Effector memory CD8-positive, alpha-beta T cell (primary cell): ENCODE results near the gene PSMB8.

Experiments
- ATAC-seq: fragments of 150-1000 bp; cut with Tn5 transposase; replicated peaks from 2 replicates; pipeline ENCODE4 v1.10.0; 2021; ENCODE audit warnings: mild to moderate bottlenecking, moderate library complexity
- DNase-seq, 3 experiments: peaks; one replicate each; pipeline ENCODE4 v3.0.0; 2021
- H3K27ac Mint-ChIP-seq, 2 donors: one replicate each; pipeline ENCODE4 v1.8.0; 2022; ENCODE audit warnings: mild to moderate bottlenecking in 2 of 2, mixed read lengths in 2 of 2, moderate library complexity in 2 of 2
- H3K27me3 Mint-ChIP-seq, 2 donors: one replicate each; pipeline ENCODE4 v1.8.0; 2022; ENCODE audit warnings: mixed read lengths in 2 of 2
- H3K36me3 Mint-ChIP-seq: one replicate; pipeline ENCODE4 v1.8.0; 2022; ENCODE audit warnings: mild to moderate bottlenecking, moderate library complexity, mixed read lengths; ENCODE audit not compliant: insufficient read depth
- H3K4me1 Mint-ChIP-seq, 2 donors: one replicate each; pipeline ENCODE4 v1.8.0; 2022; ENCODE audit warnings: low read depth in 2 of 2, mixed read lengths in 2 of 2
- H3K4me3 Mint-ChIP-seq, 2 donors: one replicate each; pipeline ENCODE4 v1.8.0; 2022; ENCODE audit warnings: mild to moderate bottlenecking in 2 of 2, mixed read lengths in 2 of 2, moderate library complexity in 2 of 2
- H3K9me3 Mint-ChIP-seq, 2 donors: one replicate each; pipeline ENCODE4 v1.8.0; 2022; ENCODE audit warnings: mixed read lengths in 2 of 2

PSMB8 gene

DNA sequence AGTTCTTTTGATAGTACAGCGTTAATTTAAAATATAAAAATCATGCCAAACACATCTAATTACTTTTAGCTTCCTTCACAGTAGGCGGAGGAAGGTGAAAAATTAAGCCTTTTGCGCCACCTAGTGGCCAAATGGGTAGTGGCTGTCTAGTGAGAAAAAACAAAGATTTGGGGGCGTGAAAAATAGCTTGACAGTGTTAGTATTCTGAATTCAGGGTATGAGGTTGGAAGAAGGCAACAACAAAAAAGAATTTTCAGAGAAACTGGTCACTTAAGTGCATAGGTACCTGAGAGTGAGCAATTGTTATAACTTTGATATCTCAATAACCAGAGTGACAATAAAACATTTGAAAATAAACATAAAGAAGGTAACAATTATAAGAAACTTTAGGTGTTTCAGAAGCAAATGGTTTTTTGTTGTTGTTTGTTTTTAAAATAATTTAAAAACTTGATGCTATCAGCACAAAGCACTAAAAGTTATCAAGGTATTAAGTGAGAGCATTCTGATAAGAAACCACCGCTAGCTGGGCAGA, 24.5 kb upstream of the PSMB8 start:
- Mint-ChIP-seq H3K36me3 (peaks cover 3% of the 10 kb centered on the region), H3K27ac (no peak overlapping the region), H3K9me3 (no peaks in the 10 kb centered on the region), H3K4me3 (no peak overlapping the region), H3K4me1 (peaks cover 11 to 16% of the 10 kb centered on the region in 2 donors), H3K27me3 (no peaks in the 10 kb centered on the region)
- DNase-seq (peak; percentile 86 to 90 (median 90)), ATAC-seq (peak; percentile 92)

DNA sequence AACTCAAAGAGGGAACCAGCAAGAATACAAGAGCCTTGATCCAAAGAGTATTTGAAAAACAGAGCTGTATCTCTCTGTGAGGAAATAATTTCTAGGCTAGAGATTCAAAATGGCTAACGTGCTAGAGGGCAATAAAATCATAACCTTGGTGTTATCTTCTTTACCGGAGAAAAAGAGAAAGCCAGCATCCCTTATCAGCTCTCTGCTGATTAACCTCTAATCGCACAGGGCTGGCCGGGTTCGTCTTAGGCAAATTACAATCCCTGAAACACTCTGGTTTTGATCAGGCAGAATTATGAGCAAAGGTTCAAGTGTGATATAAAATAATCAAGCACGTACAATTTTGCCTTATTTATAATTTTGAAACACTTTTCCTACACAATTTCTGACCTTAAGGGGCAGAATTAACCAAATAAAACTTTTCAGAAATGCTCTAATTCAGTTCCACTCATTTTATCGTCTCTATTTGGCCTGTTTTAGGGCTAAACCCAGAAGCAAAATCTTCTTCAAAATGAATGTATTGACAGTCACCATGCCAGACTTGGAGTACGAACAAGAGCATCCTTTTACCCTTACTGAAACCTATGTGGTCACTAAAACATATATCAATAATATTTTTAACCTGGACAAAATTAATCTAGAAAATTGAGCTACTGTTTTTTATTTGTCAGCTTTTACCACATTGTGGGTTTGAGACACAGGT, 23.9 kb upstream of the PSMB8 start:
- Mint-ChIP-seq H3K9me3 (no peaks in the 10 kb centered on the region), H3K36me3 (peaks cover 6% of the 10 kb centered on the region), H3K4me3 (no peak overlapping the region), H3K27me3 (no peaks in the 10 kb centered on the region), H3K27ac (peak overlapping the region in 1 of 2 donors; percentile 82), H3K4me1 (peaks cover 11 to 16% of the 10 kb centered on the region in 2 donors)
- no peak for DNase-seq
- peak; percentile 25 for ATAC-seq

DNA sequence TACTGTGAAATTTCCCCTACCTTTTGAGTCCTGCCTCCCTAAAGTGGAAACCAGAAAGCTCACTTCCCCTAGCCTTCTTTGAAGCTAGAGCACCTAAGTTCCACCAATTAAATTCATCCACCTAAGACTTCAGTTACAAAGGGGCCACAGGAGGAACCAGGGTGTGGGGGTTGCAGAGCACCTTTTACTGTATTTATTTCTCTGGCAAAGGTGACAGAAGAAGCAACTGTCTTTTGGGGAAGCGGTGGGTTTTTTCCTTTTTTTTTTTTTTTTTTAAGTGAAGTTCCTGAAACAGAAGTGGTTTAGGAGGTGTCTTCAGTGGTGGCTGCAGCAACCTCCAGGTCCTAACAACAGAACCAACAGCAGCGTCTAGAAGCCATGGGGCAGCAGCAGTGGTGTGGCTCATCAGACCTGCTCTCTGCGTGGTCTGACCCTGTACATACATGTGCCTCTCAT, 23.2 kb upstream of the PSMB8 start:
- peak overlapping the region; percentile 49 to 82 for H3K27ac Mint-ChIP-seq
- H3K27me3 Mint-ChIP-seq, result no peaks in the 10 kb centered on the region
- no peaks in the 10 kb centered on the region for H3K9me3 Mint-ChIP-seq
- H3K4me3 Mint-ChIP-seq, result no peak overlapping the region
- H3K4me1 Mint-ChIP-seq, result peaks cover 11 to 16% of the 10 kb centered on the region in 2 donors
- ATAC-seq (peak; percentile 17), DNase-seq (no peak)
- peaks cover 11% of the 10 kb centered on the region for H3K36me3 Mint-ChIP-seq

DNA sequence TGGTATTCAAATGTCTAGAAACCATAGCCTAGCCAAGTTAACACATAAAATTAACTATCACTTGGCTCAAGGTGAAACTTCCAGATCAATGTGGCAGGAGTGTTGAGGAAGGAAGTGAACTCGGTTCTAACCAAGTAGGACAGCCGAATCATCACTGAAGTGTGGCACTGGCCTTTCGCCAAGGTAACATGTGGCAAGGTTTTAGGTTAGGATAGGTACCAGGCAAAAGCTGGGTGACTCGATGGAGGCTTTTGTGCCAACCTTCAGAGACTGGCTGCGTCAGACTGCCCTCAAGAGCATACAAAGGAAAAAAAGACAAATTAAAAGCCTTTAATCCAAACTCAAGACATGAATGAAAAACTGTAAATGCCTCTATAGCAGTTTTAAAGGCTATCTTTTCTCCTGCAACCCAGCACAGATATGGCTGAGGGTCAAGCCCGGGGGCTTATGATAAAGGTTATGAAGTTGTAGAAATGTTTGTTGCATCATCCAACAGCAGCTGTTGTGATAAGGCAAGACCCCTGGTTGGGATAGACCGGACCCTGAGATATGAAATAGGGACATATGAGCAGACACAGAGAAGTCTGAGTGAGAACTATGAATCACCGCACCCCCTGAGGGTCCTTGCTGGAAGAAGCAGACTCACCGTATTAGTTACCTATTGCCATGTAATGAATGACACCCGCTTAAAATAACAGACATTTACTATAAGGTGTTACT, 22.0 kb upstream of the PSMB8 start:
- Mint-ChIP-seq H3K9me3 (no peaks in the 10 kb centered on the region), H3K27ac (peak overlapping the region; percentile 49 to 59), H3K27me3 (no peaks in the 10 kb centered on the region), H3K4me1 (peaks cover 13 to 16% of the 10 kb centered on the region in 2 donors), H3K4me3 (no peak overlapping the region), H3K36me3 (peaks cover 23% of the 10 kb centered on the region)
- DNase-seq (no peak), ATAC-seq (no peak)

DNA sequence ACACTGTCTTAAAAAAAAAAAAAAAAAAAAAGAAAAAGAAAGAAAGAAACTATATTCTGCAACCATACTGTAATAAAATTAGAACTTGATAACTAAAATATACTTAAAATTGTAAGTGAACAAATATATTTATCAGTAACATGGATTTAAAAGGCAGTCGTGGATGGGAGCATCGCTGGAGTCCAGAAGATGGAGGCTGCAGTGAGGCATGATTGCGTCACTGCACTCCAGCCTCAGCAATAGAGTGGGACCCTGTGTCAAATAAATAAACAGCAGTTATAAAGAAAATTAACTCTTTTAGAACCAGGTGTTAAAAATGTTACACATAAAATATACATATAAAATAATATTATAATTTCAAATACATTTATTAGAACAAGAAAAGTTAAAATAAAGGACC, 18.9 kb upstream of the PSMB8 start:
- peak overlapping the region in 1 of 2 donors; percentile 26 for H3K27ac Mint-ChIP-seq
- H3K4me3 Mint-ChIP-seq, result no peak overlapping the region
- H3K9me3 Mint-ChIP-seq, result no peaks in the 10 kb centered on the region
- ATAC-seq, result no peak
- H3K36me3 Mint-ChIP-seq, result peaks cover 54% of the 10 kb centered on the region
- DNase-seq, result no peak
- H3K4me1 Mint-ChIP-seq, result peaks cover 24 to 31% of the 10 kb centered on the region in 2 donors
- no peaks in the 10 kb centered on the region for H3K27me3 Mint-ChIP-seq

DNA sequence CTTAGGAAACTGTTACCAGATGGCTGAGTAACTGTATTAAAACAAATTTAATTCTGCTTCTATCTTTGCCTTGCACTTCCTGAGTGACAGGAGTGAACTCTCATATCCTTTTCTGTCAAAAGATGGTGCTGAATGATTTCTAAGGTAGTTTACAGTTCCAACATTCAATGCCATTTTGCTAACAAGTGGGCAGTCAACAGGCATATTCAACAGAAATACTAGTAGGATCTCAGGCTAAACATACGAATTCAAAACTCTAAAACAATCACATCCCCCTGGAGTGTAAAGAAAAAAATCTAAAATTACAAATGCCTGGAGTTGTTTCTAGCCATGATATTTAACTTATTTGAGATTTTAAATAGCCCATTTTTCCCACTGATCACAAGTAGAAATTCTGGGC, 16.8 kb upstream of the PSMB8 start:
- ATAC-seq, result no peak
- Mint-ChIP-seq H3K27me3 (no peaks in the 10 kb centered on the region), H3K4me1 (peaks cover 33 to 39% of the 10 kb centered on the region in 2 donors), H3K27ac (peak overlapping the region; percentile 66 to 100), H3K36me3 (peaks cover 75% of the 10 kb centered on the region), H3K4me3 (no peak overlapping the region), H3K9me3 (no peaks in the 10 kb centered on the region)
- DNase-seq, result no peak

DNA sequence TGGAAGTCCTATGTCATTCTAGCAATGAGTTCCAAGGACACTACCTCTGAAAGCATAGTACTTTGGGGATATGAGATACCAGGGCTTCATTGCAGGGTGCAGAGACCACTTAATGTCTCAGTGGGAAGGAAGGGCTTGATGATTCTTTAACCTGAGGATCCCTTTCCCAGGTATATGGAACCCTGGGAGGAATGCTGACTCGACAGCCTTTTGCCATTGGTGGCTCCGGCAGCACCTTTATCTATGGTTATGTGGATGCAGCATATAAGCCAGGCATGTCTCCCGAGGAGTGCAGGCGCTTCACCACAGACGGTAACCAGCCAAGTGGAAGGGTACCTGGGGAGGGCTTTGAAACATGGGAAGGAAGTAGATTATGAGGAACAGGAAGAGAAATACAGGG, 14.3 kb upstream of the PSMB8 start:
- ATAC-seq (no peak), DNase-seq (no peak)
- Mint-ChIP-seq H3K27ac (peak overlapping the region; percentile 59 to 100), H3K27me3 (no peaks in the 10 kb centered on the region), H3K4me3 (peak overlapping the region in 1 of 2 donors; percentile 1), H3K36me3 (peaks cover 90% of the 10 kb centered on the region), H3K9me3 (no peaks in the 10 kb centered on the region), H3K4me1 (peaks cover 39 to 46% of the 10 kb centered on the region in 2 donors)

DNA sequence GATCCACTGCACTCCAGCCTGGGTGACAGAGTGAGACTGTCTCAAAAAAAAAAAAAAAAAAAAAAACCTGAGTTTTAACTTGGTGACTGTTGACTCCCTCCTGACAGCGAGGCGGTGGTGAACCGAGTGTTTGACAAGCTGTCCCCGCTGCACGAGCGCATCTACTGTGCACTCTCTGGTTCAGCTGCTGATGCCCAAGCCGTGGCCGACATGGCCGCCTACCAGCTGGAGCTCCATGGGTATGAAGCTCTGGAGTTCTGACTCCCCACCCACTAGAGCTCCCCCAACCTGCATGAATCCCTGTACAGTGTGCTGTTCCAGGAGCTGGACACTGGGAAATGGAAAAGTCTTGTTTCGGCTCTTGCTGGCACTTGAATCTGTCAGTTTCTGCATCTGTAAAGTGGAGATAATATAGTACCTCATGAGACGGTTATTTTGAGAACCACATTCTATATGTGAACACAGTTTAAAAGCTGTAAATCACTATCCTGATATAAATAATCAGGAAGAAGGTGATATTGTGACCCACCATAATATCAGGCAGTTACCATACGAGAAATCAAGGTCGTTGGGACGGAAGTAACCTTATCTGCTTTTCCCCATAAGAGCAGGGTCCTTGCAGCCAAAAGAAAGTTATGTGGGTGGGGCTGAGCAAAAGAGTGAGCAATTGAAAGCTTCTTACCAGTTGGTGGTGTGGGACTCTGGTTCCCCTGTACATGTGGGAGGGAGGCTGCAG, 13.5 kb upstream of the PSMB8 start:
- H3K27me3 Mint-ChIP-seq, result no peaks in the 10 kb centered on the region
- no peaks in the 10 kb centered on the region for H3K9me3 Mint-ChIP-seq
- ATAC-seq, result no peak
- peak overlapping the region; percentile 13 to 98 for H3K4me3 Mint-ChIP-seq
- H3K27ac Mint-ChIP-seq, result peak overlapping the region; percentile 59 to 100
- H3K4me1 Mint-ChIP-seq, result peaks cover 42 to 50% of the 10 kb centered on the region in 2 donors
- peaks cover 94% of the 10 kb centered on the region for H3K36me3 Mint-ChIP-seq
- no peak for DNase-seq

DNA sequence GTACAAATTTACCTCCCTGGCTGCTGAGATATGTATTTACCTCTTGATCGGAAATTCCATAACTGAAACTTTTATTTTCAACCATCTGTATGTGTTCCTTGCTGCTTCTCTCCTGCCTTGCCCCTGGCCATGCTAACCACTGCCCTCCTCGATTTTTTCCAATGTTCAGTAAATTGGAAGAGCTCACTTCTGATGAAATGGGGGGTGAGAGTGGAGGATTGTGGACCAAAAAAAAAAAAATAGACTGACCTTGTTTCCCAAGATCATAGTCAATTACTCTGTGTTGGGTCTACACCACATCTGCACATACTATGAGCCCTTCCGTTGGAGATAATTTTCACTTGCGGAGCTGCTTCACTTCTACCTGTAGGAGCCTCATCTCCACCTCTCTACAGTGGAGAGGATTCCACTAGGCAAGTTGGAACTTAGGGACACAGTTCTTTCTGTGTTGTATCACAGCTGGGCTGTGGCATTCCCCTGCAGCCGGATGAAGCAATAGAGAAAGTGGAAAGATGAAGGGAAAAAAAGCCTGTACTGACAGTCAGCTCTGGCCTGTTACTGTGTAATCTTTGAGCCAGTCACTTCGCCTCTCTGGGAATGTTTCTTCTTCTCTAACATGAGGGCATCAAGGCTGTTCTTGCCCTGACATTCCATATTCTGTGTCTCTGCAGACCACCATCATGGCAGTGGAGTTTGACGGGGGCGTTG, 11.8 kb upstream of the PSMB8 start:
- H3K4me1 Mint-ChIP-seq, result peaks cover 55 to 67% of the 10 kb centered on the region in 2 donors
- H3K36me3 Mint-ChIP-seq, result peaks cover 88% of the 10 kb centered on the region
- DNase-seq (no peak), ATAC-seq (no peak)
- H3K4me3 Mint-ChIP-seq, result peak overlapping the region; percentile 98 to 100
- no peaks in the 10 kb centered on the region for H3K9me3 Mint-ChIP-seq
- H3K27me3 Mint-ChIP-seq, result no peaks in the 10 kb centered on the region
- peak overlapping the region; percentile 98 to 100 for H3K27ac Mint-ChIP-seq

DNA sequence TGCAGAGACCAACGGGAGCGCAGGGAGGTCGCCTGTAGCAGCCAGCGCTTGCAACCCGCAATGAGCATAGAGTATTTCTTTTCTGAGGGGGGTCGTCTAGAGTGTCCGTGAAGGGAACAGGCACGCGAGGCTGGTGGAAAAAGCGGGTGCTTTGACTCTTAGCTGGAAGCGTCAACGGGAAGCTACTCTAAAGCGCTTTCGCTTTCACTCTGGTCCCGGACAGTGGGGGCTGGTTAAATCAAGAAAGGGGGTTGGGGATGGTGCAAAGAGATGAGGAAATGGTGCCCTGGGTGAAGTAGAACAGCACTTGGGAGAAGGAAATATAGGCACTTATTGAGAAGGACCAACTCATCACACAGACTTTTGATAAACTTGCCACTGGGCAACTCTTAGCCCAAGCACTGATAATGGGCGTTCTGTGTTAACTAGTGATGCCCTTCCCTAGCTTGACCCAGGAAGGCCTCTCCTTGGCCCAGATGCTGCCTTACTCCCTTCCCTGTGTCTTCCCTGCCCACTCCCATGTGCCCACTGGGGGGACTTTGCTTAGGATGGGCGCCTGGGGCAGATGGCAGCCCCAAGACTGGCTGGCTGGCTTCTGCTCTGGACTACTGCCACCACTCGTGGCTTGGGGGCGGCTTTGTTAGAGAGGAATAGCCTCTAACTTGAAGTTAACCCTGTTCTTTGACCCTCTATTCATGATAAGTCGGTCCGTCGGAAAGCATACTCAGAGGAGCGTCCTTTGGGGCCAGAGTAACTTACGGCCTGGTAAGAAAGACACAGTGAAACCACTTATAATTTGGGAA, 10.7 kb upstream of the PSMB8 start:
- no peaks in the 10 kb centered on the region for H3K27me3 Mint-ChIP-seq
- peak overlapping the region; percentile 98 to 100 for H3K27ac Mint-ChIP-seq
- DNase-seq (peak; percentile 40 to 50 (median 50)), ATAC-seq (peak; percentile 28)
- H3K4me3 Mint-ChIP-seq, result peak overlapping the region; percentile 98 to 100
- peaks cover 88% of the 10 kb centered on the region for H3K36me3 Mint-ChIP-seq
- H3K9me3 Mint-ChIP-seq, result no peaks in the 10 kb centered on the region
- peaks cover 62 to 74% of the 10 kb centered on the region in 2 donors for H3K4me1 Mint-ChIP-seq

DNA sequence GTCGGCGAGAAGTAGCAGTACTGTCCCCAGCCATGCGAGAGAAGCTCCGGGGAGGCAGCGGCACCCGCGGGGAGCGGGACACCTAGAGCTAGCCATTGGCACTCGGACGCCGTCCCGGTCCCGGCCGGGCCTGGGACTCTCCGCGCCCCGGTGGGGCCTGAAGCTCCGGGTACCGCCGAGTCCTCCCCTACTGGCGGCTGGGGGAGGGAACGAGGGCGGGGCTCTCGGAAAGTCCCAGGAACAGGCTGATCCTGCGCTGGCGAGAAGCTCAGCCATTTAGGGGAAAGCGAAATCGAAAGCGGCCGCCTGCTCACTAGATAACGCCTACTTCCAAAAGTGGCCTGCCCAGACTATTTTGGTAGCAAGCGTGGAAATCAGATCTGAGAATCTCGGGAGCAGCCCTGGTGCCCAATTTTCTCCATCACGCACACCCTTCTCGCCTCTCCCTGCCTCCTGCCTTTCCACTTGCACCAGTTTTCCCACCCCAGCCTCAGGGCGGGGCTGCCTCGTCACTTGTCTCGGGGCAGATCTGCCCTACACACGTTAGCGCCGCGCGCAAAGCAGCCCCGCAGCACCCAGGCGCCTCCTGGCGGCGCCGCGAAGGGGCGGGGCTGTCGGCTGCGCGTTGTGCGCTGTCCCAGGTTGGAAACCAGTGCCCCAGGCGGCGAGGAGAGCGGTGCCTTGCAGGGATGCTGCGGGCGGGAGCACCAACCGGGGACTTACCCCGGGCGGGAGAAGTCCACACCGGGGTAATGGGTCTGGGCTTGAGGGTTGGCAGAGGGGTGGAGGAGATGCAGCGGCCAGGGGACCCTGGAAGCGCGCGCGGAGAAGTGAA, 9.9 kb upstream of the PSMB8 start, which contains the start of the genes PSMB9 and TAP1:
Gene PSMB9 (plus strand): TSS at position 652 of the 835 bp plus-strand sequence. CDS start 38 bp downstream, at position 690.
Gene TAP1 (minus strand): TSS at position 164 of the 835 bp plus-strand sequence. CDS start 68 bp downstream, at position 96.
- H3K9me3 Mint-ChIP-seq, result no peaks in the 10 kb centered on the region
- peaks cover 88% of the 10 kb centered on the region for H3K36me3 Mint-ChIP-seq
- H3K4me1 Mint-ChIP-seq, result peaks cover 63 to 74% of the 10 kb centered on the region in 2 donors
- peak; percentile 80 for ATAC-seq
- H3K4me3 Mint-ChIP-seq, result peak within 1 kb of the TSS; percentile 98 to 100
- peak within 1 kb of the TSS; percentile 98 to 100 for H3K27ac Mint-ChIP-seq
- DNase-seq, result peak; percentile 89 to 91 (median 91)
- no peaks in the 10 kb centered on the region for H3K27me3 Mint-ChIP-seq
